H9 (cell line): ENCODE measurements around the gene ENPP4. TPM values are rescaled to one million over a fixed set of nuclear protein-coding genes. Genes with fewer than 3 reads are reported as not detected.

Experiments used
- DNase-seq: peaks from one replicate; pipeline ENCODE4 v3.0.0-alpha.2; 2017
- H2AFZ ChIP-seq: one replicate; pipeline ENCODE4 v1.6.1; 2013; ENCODE audit warnings: mild to moderate bottlenecking, low read length, control low read depth, moderate library complexity
- H2AK5ac ChIP-seq: 2 replicates; pipeline ENCODE4 v1.6.1; 2013; ENCODE audit warnings: low read length, control low read depth, mixed read lengths; ENCODE audit not compliant: insufficient read length
- H2BK120ac ChIP-seq: one replicate; pipeline ENCODE4 v1.6.1; 2013; ENCODE audit warnings: low read depth, mild to moderate bottlenecking, low read length, control low read depth, inconsistent platforms; ENCODE audit not compliant: poor library complexity, severe bottlenecking
- H2BK12ac ChIP-seq: 2 replicates; pipeline ENCODE4 v1.6.1; 2013; ENCODE audit warnings: low read length, control low read depth, mixed read lengths, low read depth; ENCODE audit not compliant: insufficient read length
- H2BK15ac ChIP-seq: 2 replicates; pipeline ENCODE4 v1.6.1; 2013; ENCODE audit warnings: low read depth, low read length, control low read depth
- H2BK20ac ChIP-seq: one replicate; pipeline ENCODE4 v1.6.1; 2013; ENCODE audit warnings: low read depth, mild to moderate bottlenecking, low read length, control low read depth, inconsistent platforms; ENCODE audit not compliant: poor library complexity, severe bottlenecking
- H2BK5ac ChIP-seq: 2 replicates; pipeline ENCODE4 v1.6.1; 2013; ENCODE audit warnings: low read length, control low read depth, mixed read lengths; ENCODE audit not compliant: insufficient read length
- H3K14ac ChIP-seq: 2 replicates; pipeline ENCODE4 v1.6.1; 2013; ENCODE audit warnings: low read length, control low read depth; ENCODE audit not compliant: insufficient read depth
- H3K18ac ChIP-seq: 2 replicates; pipeline ENCODE4 v1.6.1; 2013; ENCODE audit warnings: low read depth, mild to moderate bottlenecking, mixed read lengths, low read length, control low read depth; ENCODE audit not compliant: insufficient read length
- H3K23ac ChIP-seq: 2 replicates; pipeline ENCODE4 v1.6.1; 2013; ENCODE audit warnings: low read length, control low read depth, mixed read lengths, low read depth; ENCODE audit not compliant: insufficient read length
- H3K23me2 ChIP-seq: 2 replicates; pipeline ENCODE4 v1.6.1; 2013; ENCODE audit warnings: low read depth, mild to moderate bottlenecking, mixed read lengths, low read length, control low read depth; ENCODE audit not compliant: insufficient read length, poor library complexity, severe bottlenecking
- H3K27ac ChIP-seq: 2 replicates; pipeline ENCODE4 v1.5.1; 2013; ENCODE audit warnings: low read length, control low read depth, mixed read lengths, low read depth; ENCODE audit not compliant: insufficient read length
- H3K27me3 ChIP-seq: 2 replicates; pipeline ENCODE4 v1.6.1; 2013; ENCODE audit warnings: low read length, control low read depth, inconsistent platforms; ENCODE audit not compliant: insufficient read depth
- H3K4ac ChIP-seq: 2 replicates; pipeline ENCODE4 v1.6.1; 2013; ENCODE audit warnings: low read depth, mild to moderate bottlenecking, control low read depth, inconsistent platforms, low read length, moderate library complexity
- H3K4me1 ChIP-seq: 2 replicates; pipeline ENCODE4 v1.6.1; 2013; ENCODE audit warnings: low read length, control low read depth, inconsistent platforms; ENCODE audit not compliant: insufficient read depth
- H3K4me2 ChIP-seq: 2 replicates; pipeline ENCODE4 v1.6.1; 2013; ENCODE audit warnings: low read length, control low read depth, mixed read lengths; ENCODE audit not compliant: insufficient read length, insufficient read depth
- H3K56ac ChIP-seq: 2 replicates; pipeline ENCODE4 v1.6.1; 2013; ENCODE audit warnings: low read depth, mild to moderate bottlenecking, mixed read lengths, low read length, control low read depth; ENCODE audit not compliant: insufficient read length
- H3K79me1 ChIP-seq: 2 replicates; pipeline ENCODE4 v1.6.1; 2013; ENCODE audit warnings: low read depth, mild to moderate bottlenecking, moderate library complexity, low read length, control low read depth, inconsistent platforms; ENCODE audit not compliant: insufficient read depth, poor library complexity, severe bottlenecking
- H3K79me2 ChIP-seq: 2 replicates; pipeline ENCODE4 v1.6.1; 2013; ENCODE audit warnings: low read length, control low read depth, inconsistent platforms; ENCODE audit not compliant: insufficient read depth
- H3K9ac ChIP-seq: 2 replicates; pipeline ENCODE4 v1.6.1; 2013; ENCODE audit warnings: low read length, control low read depth, mixed read lengths; ENCODE audit not compliant: insufficient read length; ENCODE audit errors: extremely low read depth
- H3K9me3 ChIP-seq: one replicate; pipeline ENCODE4 v1.6.1; 2013; ENCODE audit warnings: low read depth, low read length, inconsistent platforms; ENCODE audit not compliant: control insufficient read depth
- H3T11ph ChIP-seq: one replicate; pipeline ENCODE4 v1.6.1; 2013; ENCODE audit warnings: mild to moderate bottlenecking, low read length, control low read depth, inconsistent platforms
- H4K20me1 ChIP-seq: one replicate; pipeline ENCODE4 v1.6.1; 2013; ENCODE audit not compliant: control insufficient read depth, insufficient read length, insufficient read depth
- H4K5ac ChIP-seq: 2 replicates; pipeline ENCODE4 v1.6.1; 2013; ENCODE audit warnings: low read depth, mild to moderate bottlenecking, mixed read lengths, low read length, control low read depth; ENCODE audit not compliant: insufficient read length
- H4K8ac ChIP-seq: replicated peaks from 2 replicates; pipeline ENCODE4 v1.6.1; 2013; ENCODE audit warnings: low read length, control low read depth, mixed read lengths, low read depth; ENCODE audit not compliant: insufficient read length
- H4K91ac ChIP-seq: 2 replicates; pipeline ENCODE4 v1.6.1; 2013; ENCODE audit warnings: low read depth, mild to moderate bottlenecking, moderate library complexity, mixed read lengths, low read length, control low read depth; ENCODE audit not compliant: insufficient read length
- H3K27ac Mint-ChIP-seq, 3 experiments: 2 replicates in 2 of 3; 3 replicates in 1 of 3; pipeline ENCODE4 v1.8.0; 2020 to 2021; ENCODE audit warnings: mixed read lengths in 3 of 3, mild to moderate bottlenecking in 1 of 3, moderate library complexity in 1 of 3
- H3K27me3 Mint-ChIP-seq: 2 replicates; pipeline ENCODE4 v1.8.0; 2021; ENCODE audit warnings: low read depth, mild to moderate bottlenecking, moderate library complexity, mixed read lengths
- H3K36me3 Mint-ChIP-seq, 3 experiments: 2 replicates in 2 of 3; 3 replicates in 1 of 3; pipeline ENCODE4 v1.8.0; 2020 to 2021; ENCODE audit warnings: low read depth in 3 of 3, mixed read lengths in 3 of 3; ENCODE audit not compliant: insufficient read depth in 1 of 3
- H3K4me1 Mint-ChIP-seq, 2 experiments: 2 replicates each; pipeline ENCODE4 v1.8.0; 2020; ENCODE audit warnings: mixed read lengths in 2 of 2
- H3K4me3 Mint-ChIP-seq, 2 experiments: 2 replicates in 1 of 2; 3 replicates in 1 of 2; pipeline ENCODE4 v1.8.0; 2020 to 2021; ENCODE audit warnings: mild to moderate bottlenecking in 2 of 2, mixed read lengths in 2 of 2, moderate library complexity in 1 of 2
- H3K9me3 Mint-ChIP-seq, 2 experiments: 2 replicates in 1 of 2; 3 replicates in 1 of 2; pipeline ENCODE4 v1.8.0; 2020; ENCODE audit warnings: mild to moderate bottlenecking in 2 of 2, mixed read lengths in 2 of 2, moderate library complexity in 1 of 2
- CTCF ChIP-seq: fragments of 200-600 bp; sonication (generic); conservative IDR thresholded peaks from 3 replicates; pipeline ENCODE4 v1.8.0; 2021; ENCODE audit warnings: antibody characterized with exemption, mild to moderate bottlenecking
- WGBS: extraction: QIAGEN DNeasy Blood & Tissue Kit; methylation state at CpG from one replicate; pipeline ENCODE4 v1.1.7; 2013; ENCODE audit warnings: missing lambda C conversion rate, low lambda C conversion rate, mixed read lengths; ENCODE audit not compliant: insufficient read length; ENCODE audit errors: extremely low coverage; 5-methylcytosine and 5-hydroxymethylcytosine counted together
- total RNA-seq: library from RNA; stranded (reverse); gene quantifications from 2 replicates; pipeline ENCODE4 v1.2.1, GENCODE V29; 2021

ENPP4 gene
- total RNA-seq, 1 experiment from 2014 or later, result 3.2 TPM

GRCh38 chr6:46138281-46138680, 8.5 kb downstream of the ENPP4 start:
- no peaks in the 10 kb centered on the region for H3K36me3 Mint-ChIP-seq
- Histone ChIP-seq H3K23ac (no peak overlapping the region), H2BK20ac (no peak overlapping the region), H2AFZ (no peak overlapping the region), H2BK12ac (no peak overlapping the region), H3K27ac (no peak overlapping the region), H3K4ac (no peak overlapping the region), H4K91ac (no peak overlapping the region), H3K56ac (no peak overlapping the region), H4K5ac (no peak overlapping the region), H2BK5ac (no peak overlapping the region), H3K18ac (no peak overlapping the region), H3K9me3 (no peaks in the 10 kb centered on the region), H3K79me2 (no peaks in the 10 kb centered on the region), H4K8ac (no peak overlapping the region), H3K4me1 (no peaks in the 10 kb centered on the region), H2BK120ac (no peak overlapping the region), H3K14ac (no peak overlapping the region), H3K27me3 (no peaks in the 10 kb centered on the region), H2BK15ac (no peak overlapping the region), H2AK5ac (no peak overlapping the region), H3T11ph (no peak overlapping the region), H4K20me1 (no peaks in the 10 kb centered on the region), H3K79me1 (no peaks in the 10 kb centered on the region), H3K9ac (no peak overlapping the region), H3K4me2 (no peak overlapping the region), H3K23me2 (no peaks in the 10 kb centered on the region)
- WGBS, result no CpG with 5 or more reads among the region's 1 CpG
- H3K27me3 Mint-ChIP-seq, result no peaks in the 10 kb centered on the region
- no peak for DNase-seq
- no peak overlapping the region for H3K4me3 Mint-ChIP-seq
- no peak for TF ChIP-seq CTCF
- no peak overlapping the region for H3K27ac Mint-ChIP-seq
- no peaks in the 10 kb centered on the region for H3K9me3 Mint-ChIP-seq
- H3K4me1 Mint-ChIP-seq, result peaks cover 15 to 17% of the 10 kb centered on the region in 2 experiments
